Measurements from ENCODE around the gene CCDC77.
A peak's percentile ranks its signal among the peaks of the same experiment; 100 is the strongest.

CCDC77 gene

GRCh38 chr12:459050-459429, 57.6 kb downstream of the CCDC77 start:
- Histone ChIP-seq H2AFZ (ENCODE audit: low read length) (no peak overlapping the region), H3K4me2 (ENCODE audit: low read length) (peak overlapping the region; percentile 93)

DNA sequence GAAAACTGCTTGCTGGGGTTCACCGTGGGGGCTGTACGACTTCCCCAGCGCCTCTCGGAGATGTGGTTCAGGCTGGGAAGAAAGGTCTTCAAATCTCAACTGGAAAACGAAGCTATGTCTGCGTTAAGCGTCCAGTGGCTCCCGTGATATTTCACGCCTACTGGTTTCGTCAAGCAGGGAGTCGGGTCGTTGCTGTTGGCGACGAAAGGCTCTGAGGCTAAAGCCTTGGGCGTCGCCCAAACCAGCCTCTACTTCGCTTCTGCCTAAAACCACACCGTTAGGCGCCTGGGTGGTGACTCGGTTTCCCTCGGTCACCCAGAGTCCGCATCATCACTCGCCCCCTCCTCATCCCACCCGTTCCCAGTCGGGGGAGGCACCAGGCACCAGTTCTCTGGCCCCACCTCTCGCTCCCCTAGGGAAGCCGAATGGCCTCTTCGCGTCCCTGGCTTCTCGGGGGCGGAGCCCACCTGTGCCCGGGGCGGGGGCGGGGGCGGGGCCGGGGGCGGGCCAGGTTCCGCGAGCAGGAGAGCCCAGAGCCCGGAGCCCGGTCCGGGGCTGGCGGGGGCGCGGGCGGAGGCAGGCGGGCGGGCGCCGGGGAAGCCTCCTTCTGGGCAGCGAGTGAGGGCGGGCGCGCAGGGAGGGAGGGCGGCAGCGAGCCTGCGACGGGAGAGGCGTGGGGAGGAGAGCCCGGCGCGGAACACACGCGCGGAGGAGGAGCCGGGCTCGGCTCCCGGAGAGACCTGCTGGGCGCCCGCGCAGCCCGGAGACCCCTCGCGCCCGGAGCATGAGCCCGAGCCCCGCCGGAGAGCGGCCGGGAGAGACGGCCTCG, 58.2 kb downstream of the CCDC77 start, which contains the start of gene B4GALNT3:
TSS of gene B4GALNT3 (plus strand) at position 510 of the 829 bp plus-strand sequence. CDS start 438 bp downstream, outside the sequence.
- TF ChIP-seq, protein P1, sequence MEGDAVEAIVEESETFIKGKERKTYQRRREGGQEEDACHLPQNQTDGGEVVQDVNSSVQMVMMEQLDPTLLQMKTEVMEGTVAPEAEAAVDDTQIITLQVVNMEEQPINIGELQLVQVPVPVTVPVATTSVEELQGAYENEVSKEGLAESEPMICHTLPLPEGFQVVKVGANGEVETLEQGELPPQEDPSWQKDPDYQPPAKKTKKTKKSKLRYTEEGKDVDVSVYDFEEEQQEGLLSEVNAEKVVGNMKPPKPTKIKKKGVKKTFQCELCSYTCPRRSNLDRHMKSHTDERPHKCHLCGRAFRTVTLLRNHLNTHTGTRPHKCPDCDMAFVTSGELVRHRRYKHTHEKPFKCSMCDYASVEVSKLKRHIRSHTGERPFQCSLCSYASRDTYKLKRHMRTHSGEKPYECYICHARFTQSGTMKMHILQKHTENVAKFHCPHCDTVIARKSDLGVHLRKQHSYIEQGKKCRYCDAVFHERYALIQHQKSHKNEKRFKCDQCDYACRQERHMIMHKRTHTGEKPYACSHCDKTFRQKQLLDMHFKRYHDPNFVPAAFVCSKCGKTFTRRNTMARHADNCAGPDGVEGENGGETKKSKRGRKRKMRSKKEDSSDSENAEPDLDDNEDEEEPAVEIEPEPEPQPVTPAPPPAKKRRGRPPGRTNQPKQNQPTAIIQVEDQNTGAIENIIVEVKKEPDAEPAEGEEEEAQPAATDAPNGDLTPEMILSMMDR (IDR thresholded peaks at IDR 0.05; ENCODE audit: low read length), result no peak
- no peak for TF ChIP-seq EZH2 (IDR thresholded peaks at IDR 0.05; ENCODE audit: borderline replicate concordance, low read length)
- no peak within 1 kb of the TSS for H2AFZ ChIP-seq (ENCODE audit: low read length)

More at GRCh38 chr12:459050-459429, 57.6 kb downstream of the CCDC77 start:
- no peaks in the 10 kb centered on the region for H3K36me3 ChIP-seq (ENCODE audit: insufficient read depth, low read length)
- H3K9ac ChIP-seq (ENCODE audit: low read length), result no peak overlapping the region
- TF ChIP-seq, protein P1 (IDR thresholded peaks at IDR 0.05; ENCODE audit: low read length), result no peak
- no peak for TF ChIP-seq EZH2 (IDR thresholded peaks at IDR 0.05; ENCODE audit: borderline replicate concordance, low read length)
- no peaks in the 10 kb centered on the region for H4K20me1 ChIP-seq (ENCODE audit: insufficient read depth, low read length)
- H3K9me3 ChIP-seq (ENCODE audit: low read length), result no peaks in the 10 kb centered on the region
- no peaks in the 10 kb centered on the region for H3K79me2 ChIP-seq (ENCODE audit: insufficient read depth, low read length)
- no peak overlapping the region for H3K27ac ChIP-seq (ENCODE audit: low read depth, low read length, poor library complexity, severe bottlenecking)
- H3K9me2 ChIP-seq (ENCODE audit: low read depth, low read length), result no peaks in the 10 kb centered on the region
- H3K4me3 ChIP-seq (ENCODE audit: low read depth, low read length, poor library complexity, severe bottlenecking), result peak overlapping the region; percentile 63
- no peaks in the 10 kb centered on the region; the same call in 1 of the 2 replicates for H3F3A ChIP-seq (ENCODE audit: insufficient read depth, low read length)
- H3K27me3 ChIP-seq (ENCODE audit: insufficient read depth, low read length), result peaks cover 18% of the 10 kb centered on the region
- peaks cover 14% of the 10 kb centered on the region for H3K4me1 ChIP-seq (ENCODE audit: insufficient read depth, low read length, severe bottlenecking)

GRCh38 chr12:460261-461230, 59.1 kb downstream of the CCDC77 start:
- no peak overlapping the region for H2AFZ ChIP-seq (ENCODE audit: low read length)
- H3K27me3 ChIP-seq (ENCODE audit: insufficient read depth, low read length), result peaks cover 26% of the 10 kb centered on the region
- H3K9ac ChIP-seq (ENCODE audit: low read length), result no peak overlapping the region

More for the DNA sequence above, 58.2 kb downstream of the CCDC77 start, which contains the start of gene B4GALNT3:
- H3K36me3 ChIP-seq (ENCODE audit: insufficient read depth, low read length), result no peaks in the 10 kb centered on the region
- no peaks in the 10 kb centered on the region for H3K9me2 ChIP-seq (ENCODE audit: low read depth, low read length)
- no peaks in the 10 kb centered on the region for H3K9me3 ChIP-seq (ENCODE audit: low read length)
- H3K9ac ChIP-seq (ENCODE audit: low read length), result no peak within 1 kb of the TSS
- H3F3A ChIP-seq (ENCODE audit: insufficient read depth, low read length), result no peaks in the 10 kb centered on the region; the same call in 1 of the 2 replicates
- no peaks in the 10 kb centered on the region for H3K79me2 ChIP-seq (ENCODE audit: insufficient read depth, low read length)
- H3K27ac ChIP-seq (ENCODE audit: low read depth, low read length, poor library complexity, severe bottlenecking), result no peak within 1 kb of the TSS
- peaks cover 21% of the 10 kb centered on the region for H3K27me3 ChIP-seq (ENCODE audit: insufficient read depth, low read length)
- peaks cover 14% of the 10 kb centered on the region for H3K4me1 ChIP-seq (ENCODE audit: insufficient read depth, low read length, severe bottlenecking)
- H4K20me1 ChIP-seq (ENCODE audit: insufficient read depth, low read length), result no peaks in the 10 kb centered on the region
- peak within 1 kb of the TSS; percentile 63 for H3K4me3 ChIP-seq (ENCODE audit: low read depth, low read length, poor library complexity, severe bottlenecking)
- peak within 1 kb of the TSS; percentile 93 for H3K4me2 ChIP-seq (ENCODE audit: low read length)

More at GRCh38 chr12:460261-461230, 59.1 kb downstream of the CCDC77 start:
- no peaks in the 10 kb centered on the region for H3K36me3 ChIP-seq (ENCODE audit: insufficient read depth, low read length)
- H3K27ac ChIP-seq (ENCODE audit: low read depth, low read length, poor library complexity, severe bottlenecking), result no peak overlapping the region
- H3K9me2 ChIP-seq (ENCODE audit: low read depth, low read length), result no peaks in the 10 kb centered on the region
- no peaks in the 10 kb centered on the region for H3K79me2 ChIP-seq (ENCODE audit: insufficient read depth, low read length)
- no peaks in the 10 kb centered on the region for H4K20me1 ChIP-seq (ENCODE audit: insufficient read depth, low read length)
- peaks cover 14% of the 10 kb centered on the region for H3K4me1 ChIP-seq (ENCODE audit: insufficient read depth, low read length, severe bottlenecking)
- H3K4me3 ChIP-seq (ENCODE audit: low read depth, low read length, poor library complexity, severe bottlenecking), result peak overlapping the region; percentile 63
- peak overlapping the region; percentile 93 for H3K4me2 ChIP-seq (ENCODE audit: low read length)
- no peaks in the 10 kb centered on the region; the same call in 1 of the 2 replicates for H3F3A ChIP-seq (ENCODE audit: insufficient read depth, low read length)
- no peaks in the 10 kb centered on the region for H3K9me3 ChIP-seq (ENCODE audit: low read length)
- TF ChIP-seq EZH2 (IDR thresholded peaks at IDR 0.05; ENCODE audit: borderline replicate concordance, low read length), result no peak

All from OCI-LY1 (cell line).